Measurements from ENCODE around the gene XBP1.

GRCh38 chr22:28833276-28833923 is 33.0 kb upstream of the XBP1 start:
- TF ChIP-seq CTCF (IDR thresholded peaks at IDR 0.05; ENCODE audit: control extremely low read depth in 1 of 3, insufficient read depth in 1 of 3, low read depth in 1 of 3, low read length in 3 of 3) (no peak), POLR2A (IDR thresholded peaks at IDR 0.05; ENCODE audit: control extremely low read depth in 1 of 2, low read depth in 2 of 2, low read length in 2 of 2) (no peak), PHF8 (conservative IDR thresholded peaks at IDR 0.05; ENCODE audit: low read depth, low read length) (no peak), GTF2F1 (IDR thresholded peaks at IDR 0.05; ENCODE audit: borderline replicate concordance, low read depth, low read length) (no peak), SUZ12 (IDR thresholded peaks at IDR 0.05; ENCODE audit: low read length) (no peak), RFX5 (IDR thresholded peaks at IDR 0.05; ENCODE audit: borderline replicate concordance, low read depth, low read length) (no peak), YY1 (IDR thresholded peaks at IDR 0.05; ENCODE audit: low read depth, low read length) (no peak), SIX5 (IDR thresholded peaks at IDR 0.05; ENCODE audit: low read depth, low read length) (no peak), ASH2L (IDR thresholded peaks at IDR 0.05; ENCODE audit: low read length) (no peak), TBP (IDR thresholded peaks at IDR 0.05; ENCODE audit: low read depth, low read length) (no peak)

All from H1 (cell line).